HG02852 (cell line): ENCODE measurements around the gene LRP1-AS.

Experiments used
- ATAC-seq: cut with Tn5 transposase; IDR thresholded peaks from one replicate; pipeline ENCODE4 v1.9.1; 2021; ENCODE audit warnings: mild to moderate bottlenecking, moderate library complexity; ENCODE audit not compliant: unreplicated experiment

Gene LRP1-AS

GRCh38 chr12:57142727-57143126, 4.7 kb downstream of the LRP1-AS start:
- ATAC-seq, result no peak

- no peak for ATAC-seq
Measured at GRCh38 chr12:57142121-57142520, 5.3 kb downstream of the LRP1-AS start.

GRCh38 chr12:57141249-57141648, 6.2 kb downstream of the LRP1-AS start:
- no peak for ATAC-seq

GRCh38 chr12:57139796-57140649, 7.4 kb downstream of the LRP1-AS start:
- ATAC-seq, result no peak

GRCh38 chr12:57138526-57139272, 8.7 kb downstream of the LRP1-AS start:
- ATAC-seq, result no peak

GRCh38 chr12:57135527-57136326, 11.7 kb downstream of the LRP1-AS start:
- no peak for ATAC-seq

- no peak for ATAC-seq
Measured at GRCh38 chr12:57134949-57135348, 12.5 kb downstream of the LRP1-AS start.

- no peak for ATAC-seq
Measured at GRCh38 chr12:57133916-57134315, 13.5 kb downstream of the LRP1-AS start.

GRCh38 chr12:57133013-57133569, 14.3 kb downstream of the LRP1-AS start:
- no peak for ATAC-seq

- ATAC-seq, result no peak
Measured at GRCh38 chr12:57131896-57132744, 15.3 kb downstream of the LRP1-AS start.

GRCh38 chr12:57130941-57131340, 16.5 kb downstream of the LRP1-AS start:
- ATAC-seq, result no peak

GRCh38 chr12:57129889-57130288, 17.5 kb downstream of the LRP1-AS start:
- no peak for ATAC-seq

- no peak for ATAC-seq
Measured at GRCh38 chr12:57129321-57129842, 18.0 kb downstream of the LRP1-AS start.

- ATAC-seq, result no peak
Measured at GRCh38 chr12:57128519-57129247, 18.7 kb downstream of the LRP1-AS start.

GRCh38 chr12:57127726-57128518, 19.5 kb downstream of the LRP1-AS start, which contains the start of gene LRP1:
Gene LRP1 (plus strand): TSS chr12:57128483. CDS start chr12:57128965, 482 bp downstream.
- peak; percentile 42 for ATAC-seq

GRCh38 chr12:57127101-57127725, 20.2 kb downstream of the LRP1-AS start:
- ATAC-seq, result no peak

- ATAC-seq, result no peak
Measured at GRCh38 chr12:57126561-57126960, 20.9 kb downstream of the LRP1-AS start.

- ATAC-seq, result no peak
Measured at GRCh38 chr12:57126061-57126460, 21.4 kb downstream of the LRP1-AS start.
